Anterior cingulate cortex (tissue), 58 donors: ENCODE results near the gene SMYD3.

ENCODE experiments used
- DNase-seq, 58 donors: peaks; one replicate each; lab custom pipeline; 2025; lab: John Stamatoyannopoulos, UW

Gene SMYD3

DNA sequence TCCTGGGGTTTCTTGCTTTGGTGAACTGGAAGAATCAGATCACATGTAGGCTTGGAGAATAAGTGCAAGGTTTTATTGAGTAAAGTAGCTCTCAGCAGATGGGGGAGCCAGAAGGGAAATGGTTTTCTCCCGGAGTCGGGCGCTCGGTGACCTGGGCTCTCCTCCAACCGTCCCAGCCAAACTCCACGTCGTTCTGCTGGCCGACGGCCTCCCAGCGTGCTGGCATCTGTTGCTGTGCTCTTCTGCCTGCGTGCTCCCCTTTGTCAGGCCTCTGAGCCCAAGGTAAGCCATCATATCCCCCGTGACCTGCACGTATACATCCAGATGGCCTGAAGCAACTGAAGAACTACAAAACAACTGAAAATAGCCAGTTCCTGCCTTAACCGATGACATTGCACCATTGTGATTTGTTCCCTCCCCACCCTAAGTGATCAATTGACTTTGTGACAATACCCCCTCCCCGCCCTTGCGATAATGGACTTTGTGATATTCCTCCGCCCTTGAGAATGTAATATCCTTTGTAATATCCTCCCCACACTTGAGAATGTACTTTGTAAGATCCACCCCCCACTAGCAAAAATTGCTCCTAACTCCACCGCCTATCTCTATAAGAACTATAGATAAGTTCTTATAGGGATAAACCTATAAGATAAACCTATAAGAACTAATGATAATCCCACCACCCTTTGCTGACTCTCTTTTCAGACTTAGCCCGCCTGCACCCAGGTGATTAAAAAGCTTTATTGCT, 88.3 kb downstream of the SMYD3 start:
- peak in 23 of 58 donors; percentile 4 to 46 (median 20) for DNase-seq

DNA sequence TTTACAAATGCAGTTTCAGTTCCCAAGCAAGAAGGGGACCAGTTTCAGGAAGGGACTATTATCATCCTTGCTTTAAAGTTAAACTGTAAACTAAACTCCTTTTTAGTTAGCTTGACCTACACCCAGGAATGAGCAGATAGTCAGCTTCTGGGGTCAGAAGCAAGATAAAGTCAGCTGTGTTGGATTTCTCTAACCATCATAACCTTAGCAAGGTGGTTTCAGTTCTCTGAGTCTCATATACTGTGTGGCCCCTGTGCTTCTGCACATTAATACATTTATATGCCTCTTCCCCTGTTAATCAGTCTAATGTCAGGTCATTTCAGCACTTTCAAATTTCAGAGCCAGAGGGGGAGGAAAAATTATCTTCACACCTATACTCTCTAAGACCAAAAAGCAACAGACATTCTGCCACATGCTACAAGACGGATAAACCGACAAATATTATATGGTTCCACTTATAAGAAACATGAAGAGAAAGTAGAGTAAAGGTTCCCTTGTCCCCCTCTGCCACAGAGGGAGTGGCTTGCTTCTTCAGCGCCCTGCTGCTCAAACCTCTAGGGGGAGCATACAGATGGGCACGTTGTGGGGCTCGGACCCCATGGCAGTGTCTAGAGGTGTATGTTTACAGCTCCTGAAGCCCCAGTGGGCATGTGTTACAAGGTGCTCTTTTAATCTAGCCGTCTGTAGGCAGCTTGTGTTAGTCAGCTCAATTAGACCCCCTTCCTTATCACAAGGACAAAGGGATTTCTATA, 89.1 kb downstream of the SMYD3 start:
- no peak for DNase-seq

DNA sequence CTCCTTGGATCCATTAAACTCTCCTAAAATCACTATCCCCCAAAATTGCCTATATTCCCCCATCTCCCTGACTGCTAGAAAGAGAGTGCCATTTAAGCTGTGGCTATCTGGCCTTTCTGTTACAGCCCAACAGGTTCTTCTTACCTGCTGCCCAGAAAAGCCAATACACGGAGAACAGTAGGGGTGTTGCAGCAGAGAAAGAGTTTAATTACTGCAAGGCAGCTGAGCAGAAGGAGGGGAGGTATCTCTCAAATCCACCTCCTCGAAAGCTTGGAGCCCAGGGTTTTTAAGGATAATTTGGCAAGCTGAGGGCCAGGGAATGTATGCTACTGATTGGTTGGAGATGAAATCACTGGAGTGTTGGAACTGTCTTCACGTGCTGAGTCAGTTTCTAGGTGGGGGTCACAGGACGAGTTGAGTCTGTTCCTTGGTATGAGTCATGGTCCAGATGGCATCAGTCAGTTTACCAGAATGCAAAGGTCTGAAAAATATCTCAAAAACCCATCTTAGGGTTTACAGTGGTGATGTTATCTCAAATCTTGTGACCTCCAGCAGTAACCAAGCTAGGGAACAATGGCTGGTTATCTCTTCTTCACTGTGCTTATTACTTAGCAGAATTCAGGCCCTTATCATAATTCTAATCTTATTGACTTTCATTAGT, 89.8 kb downstream of the SMYD3 start:
- DNase-seq: no peak

DNA sequence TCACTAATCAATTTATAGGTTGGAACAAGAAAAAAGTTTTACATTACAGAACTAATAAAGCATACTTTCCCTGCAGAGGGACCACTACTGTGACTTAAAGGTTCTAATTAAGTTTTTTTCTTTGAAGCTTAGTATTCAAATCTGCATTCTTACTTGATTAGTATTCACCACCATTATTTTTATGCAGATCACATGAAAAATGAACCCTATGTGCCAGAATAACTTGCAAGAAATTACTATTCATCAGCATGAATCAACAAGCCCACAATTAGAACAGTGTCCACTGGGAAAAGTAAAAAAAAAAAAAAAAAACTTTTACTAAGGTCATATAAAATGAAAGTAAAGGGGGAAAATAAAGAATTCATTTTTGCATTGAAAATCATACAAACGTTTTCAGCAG, 90.8 kb downstream of the SMYD3 start:
- DNase-seq: no peak

DNA sequence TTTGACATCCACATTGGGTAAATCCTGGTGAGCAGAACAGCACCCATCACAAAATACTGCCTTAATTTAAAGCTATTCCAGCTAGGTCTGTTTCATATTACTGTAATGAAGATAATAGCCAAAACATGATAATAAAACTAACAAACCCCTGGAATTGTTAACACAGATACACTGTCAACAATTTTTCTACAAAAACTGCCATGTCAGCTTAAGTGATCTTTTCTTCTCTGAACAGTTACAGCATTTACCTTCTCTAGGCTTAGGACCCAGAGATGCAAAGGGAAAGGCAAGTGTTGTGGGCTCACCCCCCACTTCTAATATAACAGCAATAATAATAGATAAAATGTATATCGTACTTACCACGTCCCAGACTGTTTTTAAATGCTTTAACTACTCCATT, 92.1 kb downstream of the SMYD3 start:
- no peak for DNase-seq

DNA sequence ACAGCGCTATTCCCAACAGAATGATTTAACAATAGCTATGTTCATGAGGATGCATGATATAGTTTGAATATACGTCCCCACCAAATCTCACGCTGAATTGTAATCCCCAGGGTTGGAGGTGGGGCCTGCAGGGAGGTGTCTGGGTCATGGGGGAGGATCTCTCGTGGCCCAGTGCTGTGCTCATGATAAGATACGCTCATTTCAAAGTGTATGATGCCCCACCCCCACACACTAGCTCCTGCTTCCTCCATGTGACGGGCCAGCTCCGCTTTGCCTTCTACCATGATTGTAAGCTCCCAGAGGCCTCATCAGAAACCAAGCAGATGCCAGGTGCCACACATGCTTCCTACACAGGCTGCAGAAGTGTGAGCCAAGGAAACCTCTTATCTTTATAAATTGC, 93.6 kb downstream of the SMYD3 start:
- no peak for DNase-seq

DNA sequence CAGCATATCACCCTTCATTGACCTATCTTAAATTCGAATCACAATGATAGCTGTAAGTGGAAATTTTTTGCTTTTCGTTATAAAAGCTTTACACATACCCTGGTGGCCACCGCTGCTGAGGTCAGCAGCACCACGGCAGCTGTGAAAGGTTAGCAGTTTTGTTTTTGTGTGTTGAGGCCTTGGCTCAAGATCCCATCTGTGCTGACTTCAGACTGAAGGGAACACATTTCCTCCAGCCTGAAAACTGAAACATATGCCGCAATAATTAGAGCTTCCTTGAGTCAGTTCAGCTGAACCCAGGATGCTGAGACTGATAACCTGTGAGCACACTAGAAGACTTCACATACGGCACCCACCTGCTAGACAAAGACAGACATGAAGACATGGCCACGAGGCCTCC, 103.0 kb downstream of the SMYD3 start:
- no peak for DNase-seq

DNA sequence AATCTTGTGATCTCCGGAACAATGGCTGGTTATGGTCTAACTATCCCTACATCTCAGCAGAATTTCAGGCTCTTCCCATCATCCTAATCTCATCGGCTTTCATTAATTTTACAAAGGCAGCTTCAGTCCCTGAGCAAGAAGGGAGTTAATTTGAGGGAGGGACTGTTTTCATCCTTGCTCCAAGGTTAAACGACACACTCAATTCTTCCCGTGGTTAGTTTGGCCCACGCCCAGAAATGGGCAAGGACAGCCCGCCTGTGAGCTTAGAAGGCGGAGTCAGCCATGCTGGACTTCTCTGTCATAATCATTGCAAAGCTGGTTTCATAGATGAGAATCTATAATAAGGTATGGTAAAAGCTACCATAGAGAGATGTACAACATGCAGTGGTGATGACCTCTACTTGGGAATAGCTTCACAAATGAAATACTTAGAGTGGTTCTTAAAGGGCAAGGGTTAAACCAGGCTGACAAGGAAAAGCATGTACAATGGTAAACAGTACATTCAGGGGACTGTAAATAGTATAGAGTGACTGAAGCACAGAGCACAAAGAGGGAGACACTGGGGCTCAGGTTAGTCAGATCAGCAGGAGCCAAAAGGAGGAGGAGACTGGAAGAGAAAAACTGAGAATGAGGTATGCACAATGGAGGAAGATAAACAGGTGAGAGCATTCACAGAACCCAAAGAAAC, 108.8 kb downstream of the SMYD3 start:
- DNase-seq: no peak

DNA sequence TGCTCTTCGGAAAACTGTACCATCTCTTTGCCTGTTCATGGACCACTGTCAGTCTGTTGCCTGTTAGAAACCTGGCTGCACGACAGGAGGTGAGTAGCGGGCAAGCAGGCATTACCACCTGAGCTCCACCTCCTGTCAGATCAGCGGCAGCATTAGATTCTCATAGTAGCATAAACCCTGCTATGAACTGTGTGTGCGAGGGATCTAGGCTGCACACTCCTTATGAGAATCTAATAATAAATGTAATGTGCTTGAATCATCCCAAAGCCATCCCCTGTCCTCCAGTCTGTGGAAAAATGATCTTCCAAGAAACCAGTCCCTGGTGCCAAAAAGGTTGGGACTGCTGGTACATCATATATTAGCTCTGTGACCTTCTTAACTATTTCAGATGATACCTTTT, 110.0 kb downstream of the SMYD3 start:
- no peak for DNase-seq

DNA sequence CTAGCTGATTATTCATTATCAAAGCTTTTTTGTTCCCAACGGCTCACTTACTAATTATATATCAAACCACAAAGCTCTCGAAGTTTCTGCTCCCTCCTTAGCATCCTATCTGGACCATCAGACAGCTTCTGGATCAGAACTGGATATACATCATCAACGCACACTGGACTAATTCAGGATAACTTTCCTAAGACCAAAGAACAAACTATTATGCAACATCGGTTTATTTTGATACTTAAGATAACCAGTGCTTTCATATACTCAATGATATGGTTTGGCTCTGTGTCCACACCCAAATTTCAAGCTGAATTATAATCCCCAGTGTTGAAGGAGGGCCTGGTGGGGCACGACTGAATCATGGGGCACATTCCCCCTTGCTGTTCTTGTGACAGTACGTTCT, 110.8 kb downstream of the SMYD3 start:
- DNase-seq: no peak

DNA sequence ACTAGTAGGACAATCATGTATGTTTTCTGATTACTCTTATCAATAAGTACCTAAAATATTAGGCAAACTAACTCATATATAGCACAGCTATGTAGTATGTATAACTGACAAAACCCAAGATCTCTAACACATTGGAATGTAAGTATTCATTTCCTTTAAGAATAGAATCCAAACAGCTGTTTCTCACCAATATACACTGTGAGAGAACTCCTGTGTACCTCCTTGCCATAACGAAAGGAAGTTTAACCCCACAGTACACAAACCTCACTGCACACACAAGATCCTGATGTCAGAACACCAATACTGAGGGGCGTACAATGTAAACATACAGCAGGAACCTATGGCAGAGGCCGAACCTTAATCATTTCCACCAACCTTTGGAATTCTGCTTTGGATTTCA, 113.0 kb downstream of the SMYD3 start:
- DNase-seq: no peak

DNA sequence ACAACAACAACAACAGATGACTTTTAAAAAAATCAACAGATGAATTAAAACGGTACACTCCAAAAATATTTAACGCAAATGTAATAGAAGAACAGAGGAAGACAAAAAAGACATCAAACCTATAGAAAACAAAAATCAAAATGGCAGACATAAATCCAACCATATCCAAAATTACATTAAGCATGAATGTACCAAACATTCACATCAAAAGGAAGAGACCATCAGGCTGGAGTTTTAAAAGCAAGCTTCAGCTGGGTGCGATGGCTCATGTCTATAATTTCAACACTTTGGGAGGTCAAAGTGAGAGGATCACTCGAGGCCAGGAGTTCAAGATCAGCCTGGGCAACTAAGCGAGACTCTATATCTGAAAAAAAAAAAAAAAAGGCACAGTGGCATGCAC, 116.2 kb downstream of the SMYD3 start:
- DNase-seq: no peak

DNA sequence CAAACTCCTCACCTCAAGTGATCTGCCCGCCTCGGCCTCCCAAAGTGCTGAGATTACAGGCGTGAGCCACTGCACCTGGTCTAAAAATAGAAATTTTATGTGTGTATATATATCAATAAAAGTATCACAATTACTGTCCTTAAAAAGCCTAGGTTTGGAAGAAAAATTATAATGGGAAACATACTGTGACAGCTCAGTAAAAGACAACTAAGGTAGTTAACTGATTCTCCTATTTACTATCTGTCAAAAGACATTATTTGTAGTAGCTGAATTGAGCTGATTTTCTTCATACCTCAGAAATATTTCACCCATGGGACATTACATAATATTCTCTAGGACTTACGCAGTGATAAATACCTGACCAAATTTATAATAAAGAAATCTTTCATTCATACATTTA, 122.5 kb downstream of the SMYD3 start:
- no peak for DNase-seq

DNA sequence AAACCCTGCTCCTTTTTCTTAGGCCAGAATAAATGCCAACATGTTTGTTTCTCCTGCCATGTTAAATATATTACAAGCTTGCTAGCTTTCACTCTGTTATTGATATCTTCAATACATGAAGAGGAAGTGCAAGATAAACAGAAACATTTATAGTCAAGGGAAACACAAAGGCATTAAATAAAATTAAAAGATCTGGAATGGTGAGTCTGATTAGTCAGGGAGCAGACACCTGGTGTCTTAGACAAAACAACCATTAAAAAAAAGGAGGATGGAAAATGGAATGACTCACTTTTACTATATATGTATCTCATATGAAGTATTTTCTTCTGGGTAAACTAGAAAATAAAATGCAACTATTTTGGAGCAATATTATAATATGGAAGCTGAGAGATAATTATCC, 123.3 kb downstream of the SMYD3 start:
- DNase-seq: no peak

DNA sequence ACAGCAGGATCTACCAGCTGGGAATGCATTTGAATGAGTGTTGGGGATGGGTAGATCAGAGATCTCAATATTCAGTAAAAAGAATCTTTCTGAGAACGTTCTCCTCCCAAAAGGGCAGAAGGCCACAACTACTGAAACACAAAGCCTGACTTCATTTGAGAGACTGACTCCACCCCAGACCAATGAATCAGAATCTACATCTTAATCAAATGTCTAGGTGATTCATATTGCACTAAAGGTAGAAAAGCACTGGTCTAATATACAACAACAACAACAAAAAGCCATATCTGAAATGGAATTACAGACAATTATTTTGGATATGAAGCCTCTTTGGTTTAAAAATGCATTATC, 123.9 kb downstream of the SMYD3 start:
- DNase-seq: no peak

DNA sequence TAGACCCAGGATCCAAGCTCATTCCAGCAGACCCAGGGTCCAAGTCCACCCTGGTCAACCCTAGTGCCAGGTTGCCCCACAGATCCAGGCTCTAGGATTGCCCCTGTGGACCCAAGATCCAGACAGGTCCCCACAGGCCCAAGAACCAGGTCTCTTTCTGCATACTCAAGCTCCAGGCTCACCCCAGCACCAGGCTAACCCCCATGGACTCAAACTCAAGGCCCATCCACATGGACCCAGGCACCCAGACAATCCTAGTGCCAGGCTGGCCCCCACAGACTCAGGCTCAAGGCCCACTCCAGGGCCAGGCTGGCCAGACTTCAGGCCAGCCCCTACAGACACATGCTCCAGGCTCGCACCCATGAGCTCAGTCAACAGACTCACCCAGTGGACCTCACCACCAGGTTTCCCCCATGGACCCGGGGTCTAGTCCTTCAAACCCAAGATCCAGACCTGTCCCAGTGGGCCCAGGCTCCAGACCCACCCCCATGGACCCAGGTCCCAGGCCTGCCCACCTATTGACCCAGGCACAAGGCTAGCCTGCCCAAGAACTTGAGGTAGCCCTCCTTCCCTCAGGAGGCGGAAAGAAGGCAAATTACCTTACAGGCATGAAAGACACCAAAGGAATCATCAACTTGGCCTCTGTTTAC, 124.4 kb downstream of the SMYD3 start:
- DNase-seq: no peak

DNA sequence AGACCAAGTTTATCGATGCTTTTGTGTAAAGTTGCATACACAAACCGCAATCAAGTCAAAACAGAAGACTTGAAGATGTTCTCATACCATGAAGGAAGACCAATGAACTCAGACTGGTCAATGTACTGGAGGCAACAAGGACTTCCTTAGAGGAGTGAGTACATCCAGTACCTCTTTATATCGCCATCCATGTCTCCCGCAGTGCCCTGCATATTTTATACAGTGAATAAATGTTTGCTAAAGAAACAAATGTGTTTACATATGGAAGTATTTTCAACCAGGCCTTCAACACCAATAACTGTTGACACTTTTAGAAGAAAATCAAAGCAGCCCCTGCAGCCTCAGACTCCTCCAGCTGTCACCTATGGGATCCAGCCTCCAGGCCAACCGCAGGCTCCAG, 125.6 kb downstream of the SMYD3 start:
- no peak for DNase-seq

DNA sequence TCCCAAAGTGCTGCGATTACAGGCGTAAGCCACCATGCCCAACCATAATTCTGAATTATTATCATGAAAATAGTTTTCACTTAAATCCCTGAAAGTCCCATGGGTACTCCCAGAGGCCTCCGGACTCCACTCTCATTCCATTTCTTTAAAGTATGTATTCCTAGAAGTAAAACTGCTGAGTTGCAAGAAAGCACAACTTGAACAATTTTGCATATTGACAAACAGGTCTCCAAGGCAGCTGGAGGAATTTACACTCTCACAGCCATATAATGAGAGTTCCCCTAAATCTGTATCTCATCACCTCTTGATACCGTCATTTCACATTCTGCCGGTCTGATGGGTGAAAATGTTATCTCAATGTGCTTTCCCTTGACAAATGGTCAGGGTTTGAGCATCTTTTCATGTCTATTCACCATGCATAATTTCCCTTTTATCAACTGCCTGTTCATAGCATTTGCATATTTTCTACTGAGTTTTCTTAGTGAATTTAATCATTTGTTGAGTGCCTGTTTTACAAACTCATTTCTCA, 129.4 kb downstream of the SMYD3 start:
- no peak for DNase-seq

DNA sequence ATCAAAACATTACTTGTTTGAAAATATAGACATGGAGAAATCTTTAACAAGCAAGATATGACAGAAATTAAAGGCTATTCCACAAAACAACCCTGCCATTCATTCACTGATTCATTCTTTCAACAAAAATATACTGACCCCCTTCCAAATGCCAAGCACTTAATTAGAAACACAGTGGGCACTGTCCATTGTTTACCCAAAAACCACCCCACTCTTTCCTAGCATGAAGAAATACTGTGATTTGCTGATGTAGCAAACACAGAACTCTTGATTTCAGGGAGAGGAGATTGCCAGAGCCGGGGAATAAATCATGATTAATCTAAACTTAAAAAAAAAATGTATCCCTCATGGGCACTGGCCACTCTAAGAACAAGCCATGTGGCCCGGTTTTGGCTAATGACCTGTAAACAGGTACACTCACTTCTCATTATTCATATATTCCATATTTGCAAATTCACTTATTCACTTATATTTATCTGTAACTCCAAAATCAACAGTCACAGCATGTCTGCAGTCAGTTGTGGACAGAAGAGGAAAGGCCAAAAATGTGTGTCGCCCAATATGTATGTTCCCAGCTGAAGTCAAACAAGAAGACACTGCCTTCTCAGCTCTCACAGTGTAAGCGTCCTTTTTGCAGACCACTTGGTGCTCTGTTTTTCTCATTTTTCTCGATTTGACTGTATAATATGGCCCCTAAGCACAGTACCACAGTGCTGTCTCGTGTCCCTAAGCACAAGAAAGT, 133.1 kb downstream of the SMYD3 start:
- no peak for DNase-seq

DNA sequence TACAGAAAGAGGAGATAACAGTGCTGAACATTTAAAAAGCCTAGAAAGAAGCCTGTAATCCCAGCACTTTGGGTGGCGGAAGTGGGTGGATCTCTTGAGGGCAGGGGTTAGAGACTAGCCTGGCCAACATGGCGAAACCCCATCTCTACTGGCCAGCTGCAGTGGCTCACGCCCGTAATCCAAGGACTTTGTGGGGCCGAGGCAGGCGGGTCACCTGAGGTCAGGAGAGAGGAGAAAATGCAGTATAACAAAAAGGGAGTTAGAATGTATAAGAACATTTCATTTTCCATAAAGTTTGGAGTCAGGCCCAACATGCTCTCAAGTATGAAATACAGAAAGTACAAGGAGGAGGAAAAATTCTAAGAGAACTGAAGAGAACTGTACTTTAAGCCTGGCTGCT, 134.5 kb downstream of the SMYD3 start:
- no peak for DNase-seq
